ENCODE results near the gene TCIRG1.

Gene TCIRG1

GRCh38 chr11:67999704-68000103, 39.1 kb upstream of the TCIRG1 start:
- H3K27me3 Mint-ChIP-seq: no peaks in the 10 kb centered on the region
- ATAC-seq (no peak), DNase-seq (no peak)
- H3K27ac Mint-ChIP-seq: no peak overlapping the region
- H3K4me1 Mint-ChIP-seq: peaks cover 43% of the 10 kb centered on the region
- H3K4me3 Mint-ChIP-seq: no peak overlapping the region
- no peaks in the 10 kb centered on the region for H3K9me3 Mint-ChIP-seq

- no peak for ATAC-seq
- H3K27me3 Mint-ChIP-seq: no peaks in the 10 kb centered on the region
- H3K4me1 Mint-ChIP-seq: peaks cover 39% of the 10 kb centered on the region
- H3K4me3 Mint-ChIP-seq: peak overlapping the region; percentile 70
- DNase-seq: no peak
- H3K27ac Mint-ChIP-seq: no peak overlapping the region
- no peaks in the 10 kb centered on the region for H3K9me3 Mint-ChIP-seq
These were observed 36.3 kb upstream of the TCIRG1 start for GRCh38 chr11:68002575-68002937.

- H3K9me3 Mint-ChIP-seq: no peaks in the 10 kb centered on the region
- H3K4me1 Mint-ChIP-seq: peaks cover 32% of the 10 kb centered on the region
- H3K27me3 Mint-ChIP-seq: no peaks in the 10 kb centered on the region
- H3K4me3 Mint-ChIP-seq: peak overlapping the region; percentile 70
- DNase-seq (peak; percentile 53 to 61), ATAC-seq (peak; percentile 71)
- no peak overlapping the region for H3K27ac Mint-ChIP-seq
These were observed 35.6 kb upstream of the TCIRG1 start for GRCh38 chr11:68002938-68003845.

GRCh38 chr11:68003846-68004550, 34.8 kb upstream of the TCIRG1 start, which contains the start of gene UNC93B1:
Gene UNC93B1, minus strand, starts transcription at chr11:68004097. Its CDS starts 54 bp downstream, at chr11:68004043.
- Mint-ChIP-seq H3K9me3 (no peaks in the 10 kb centered on the region), H3K27ac (peak within 1 kb of the TSS; percentile 67 to 90), H3K4me1 (peaks cover 29% of the 10 kb centered on the region), H3K4me3 (peak within 1 kb of the TSS; percentile 85 to 90), H3K27me3 (no peaks in the 10 kb centered on the region)
- DNase-seq (peak; percentile 74 to 85), ATAC-seq (peak; percentile 96)

- Mint-ChIP-seq H3K4me1 (peaks cover 35% of the 10 kb centered on the region), H3K27me3 (no peaks in the 10 kb centered on the region), H3K9me3 (no peaks in the 10 kb centered on the region), H3K27ac (peak overlapping the region; percentile 67 to 90), H3K4me3 (peak overlapping the region; percentile 85 to 90)
- no peak for ATAC-seq
- no peak for DNase-seq
These were observed 34.1 kb upstream of the TCIRG1 start for GRCh38 chr11:68004551-68005335.

GRCh38 chr11:68006606-68007166, 32.1 kb upstream of the TCIRG1 start:
- no peak overlapping the region for H3K4me3 Mint-ChIP-seq
- no peak overlapping the region for H3K27ac Mint-ChIP-seq
- no peak for ATAC-seq
- H3K4me1 Mint-ChIP-seq: peaks cover 41% of the 10 kb centered on the region
- no peak for DNase-seq
- no peaks in the 10 kb centered on the region for H3K9me3 Mint-ChIP-seq
- H3K27me3 Mint-ChIP-seq: peaks cover 10% of the 10 kb centered on the region

- no peaks in the 10 kb centered on the region for H3K9me3 Mint-ChIP-seq
- peaks cover 33% of the 10 kb centered on the region for H3K4me1 Mint-ChIP-seq
- peaks cover 10% of the 10 kb centered on the region for H3K27me3 Mint-ChIP-seq
- no peak for DNase-seq
- H3K27ac Mint-ChIP-seq: no peak overlapping the region
- ATAC-seq: no peak
- H3K4me3 Mint-ChIP-seq: no peak overlapping the region
These were observed 31.1 kb upstream of the TCIRG1 start for GRCh38 chr11:68007498-68008380.

- Mint-ChIP-seq H3K4me3 (no peak overlapping the region), H3K27ac (peak overlapping the region in 1 of 2 donors; percentile 71), H3K27me3 (peaks cover 10% of the 10 kb centered on the region), H3K9me3 (no peaks in the 10 kb centered on the region), H3K4me1 (peaks cover 29% of the 10 kb centered on the region)
- DNase-seq (no peak), ATAC-seq (no peak)
These were observed 30.2 kb upstream of the TCIRG1 start for GRCh38 chr11:68008381-68009337.

- peaks cover 23% of the 10 kb centered on the region for H3K4me1 Mint-ChIP-seq
- no peaks in the 10 kb centered on the region for H3K9me3 Mint-ChIP-seq
- ATAC-seq (no peak), DNase-seq (no peak)
- H3K4me3 Mint-ChIP-seq: peak overlapping the region in 1 of 2 donors; percentile 9
- peak overlapping the region in 1 of 2 donors; percentile 71 for H3K27ac Mint-ChIP-seq
- peaks cover 10% of the 10 kb centered on the region for H3K27me3 Mint-ChIP-seq
These were observed 29.3 kb upstream of the TCIRG1 start for GRCh38 chr11:68009391-68010089.

- Mint-ChIP-seq H3K27ac (peak within 1 kb of the TSS in 1 of 2 donors; percentile 71), H3K4me3 (peak within 1 kb of the TSS in 1 of 2 donors; percentile 9), H3K27me3 (peaks cover 10% of the 10 kb centered on the region), H3K4me1 (peaks cover 15% of the 10 kb centered on the region), H3K9me3 (no peaks in the 10 kb centered on the region)
- no peak for DNase-seq
- peak; percentile 19 for ATAC-seq
These were observed 28.5 kb upstream of the TCIRG1 start, which contains the start of gene ALDH3B1 for GRCh38 chr11:68010090-68011041. Gene ALDH3B1, plus strand, starts transcription at chr11:68010327. Its CDS starts 4,971 bp downstream, at chr11:68015298.

GRCh38 chr11:68011051-68011943, 27.5 kb upstream of the TCIRG1 start:
- DNase-seq (no peak), ATAC-seq (no peak)
- H3K4me1 Mint-ChIP-seq: peaks cover 15% of the 10 kb centered on the region
- H3K27ac Mint-ChIP-seq: no peak overlapping the region
- no peak overlapping the region for H3K4me3 Mint-ChIP-seq
- peaks cover 10% of the 10 kb centered on the region for H3K27me3 Mint-ChIP-seq
- no peaks in the 10 kb centered on the region for H3K9me3 Mint-ChIP-seq
